GM08714 (cell line): ENCODE measurements around the gene CCDC192.
"Not testable (repeated sequence)": the region's sequence is repeated elsewhere in the genome, so short reads cannot be mapped to it uniquely, and the experiment has no call there.

Experiments used
- H3K4me3 ChIP-seq: fragments of 200-500 bp; sonication (Bioruptor generic); 2 replicates; pipeline ENCODE4 v1.5.1; 2014; ENCODE audit warnings: mild to moderate bottlenecking, low read length, inconsistent platforms
- ZNF274 ChIP-seq: IDR thresholded peaks from 2 replicates; pipeline ENCODE4 v1.6.1; 2012; ENCODE audit warnings: mild to moderate bottlenecking, low read depth, low read length

Gene CCDC192

GRCh38 chr5:127827451-127827850 is 124.3 kb downstream of the CCDC192 start:
- TF ChIP-seq ZNF274 = no peak
- H3K4me3 ChIP-seq = no peak overlapping the region

GRCh38 chr5:127830157-127830556 is 127.0 kb downstream of the CCDC192 start:
- no peak for TF ChIP-seq ZNF274

DNA sequence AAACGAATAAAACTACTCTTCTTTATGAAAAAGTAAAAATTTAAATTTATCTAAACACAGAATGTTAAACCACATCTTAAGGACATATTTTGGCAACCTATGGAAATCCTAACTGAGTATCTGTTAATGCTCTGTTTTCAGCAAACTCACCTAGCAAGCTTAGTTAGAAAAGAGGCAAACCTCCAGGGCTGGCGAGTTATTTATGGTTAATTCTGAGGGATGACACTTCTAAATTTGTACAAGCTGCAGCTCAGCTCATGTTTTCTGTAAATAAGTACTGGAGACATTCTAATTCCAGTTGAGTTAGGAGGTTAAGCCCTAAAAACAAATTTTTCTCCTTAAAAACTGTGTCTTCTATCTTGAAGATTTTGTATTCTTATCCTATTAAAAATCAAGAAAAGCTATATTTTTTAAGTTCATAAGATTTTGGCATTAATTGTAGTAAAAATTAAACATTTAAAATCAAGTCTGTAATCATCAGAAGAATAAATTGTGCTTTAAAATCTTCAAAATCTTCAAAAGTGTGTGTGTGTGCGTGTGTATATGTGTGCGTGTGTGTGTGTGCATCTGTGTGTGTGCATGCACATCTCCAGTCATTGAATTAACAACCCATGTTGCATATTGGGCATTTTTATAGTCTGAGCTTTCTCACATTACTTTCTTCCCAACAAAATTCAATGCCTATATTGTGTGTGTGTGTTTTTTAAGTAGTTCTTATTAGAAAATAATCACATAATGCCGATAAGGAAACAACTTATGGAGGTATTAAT is 127.8 kb downstream of the CCDC192 start:
- no peak overlapping the region for H3K4me3 ChIP-seq
- no peak for TF ChIP-seq ZNF274

More at GRCh38 chr5:127830157-127830556, 127.0 kb downstream of the CCDC192 start:
- H3K4me3 ChIP-seq = no peak overlapping the region

DNA sequence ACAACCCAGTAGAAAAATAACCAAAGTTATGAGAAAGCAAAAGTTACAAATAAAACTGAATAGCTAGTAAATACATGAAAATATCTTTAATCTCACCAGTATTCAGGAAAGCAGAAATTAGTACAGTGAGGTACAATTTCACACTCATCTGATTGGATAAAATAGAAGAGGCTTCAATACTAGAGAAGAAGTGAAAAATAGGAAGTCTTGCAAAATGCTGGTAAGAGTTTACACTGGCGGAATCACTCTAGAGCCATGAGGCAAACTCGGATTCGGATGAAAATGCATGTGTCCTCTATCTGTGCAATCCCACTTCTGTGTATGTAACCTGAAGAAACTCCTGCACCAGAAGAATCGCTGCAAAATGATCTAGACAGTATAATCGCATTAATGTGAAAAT is 128.9 kb downstream of the CCDC192 start:
- H3K4me3 ChIP-seq = no peak overlapping the region
- no peak for TF ChIP-seq ZNF274

GRCh38 chr5:127834094-127834531 is 130.9 kb downstream of the CCDC192 start:
- H3K4me3 ChIP-seq = no peak overlapping the region
- no peak for TF ChIP-seq ZNF274

GRCh38 chr5:127834554-127834953 is 131.4 kb downstream of the CCDC192 start:
- H3K4me3 ChIP-seq = no peak overlapping the region
- no peak for TF ChIP-seq ZNF274

- H3K4me3 ChIP-seq = no peak overlapping the region
- TF ChIP-seq ZNF274 = no peak
These were observed 135.5 kb downstream of the CCDC192 start for GRCh38 chr5:127838661-127839060.

GRCh38 chr5:127839072-127839471 is 135.9 kb downstream of the CCDC192 start:
- no peak for TF ChIP-seq ZNF274
- no peak overlapping the region for H3K4me3 ChIP-seq

DNA sequence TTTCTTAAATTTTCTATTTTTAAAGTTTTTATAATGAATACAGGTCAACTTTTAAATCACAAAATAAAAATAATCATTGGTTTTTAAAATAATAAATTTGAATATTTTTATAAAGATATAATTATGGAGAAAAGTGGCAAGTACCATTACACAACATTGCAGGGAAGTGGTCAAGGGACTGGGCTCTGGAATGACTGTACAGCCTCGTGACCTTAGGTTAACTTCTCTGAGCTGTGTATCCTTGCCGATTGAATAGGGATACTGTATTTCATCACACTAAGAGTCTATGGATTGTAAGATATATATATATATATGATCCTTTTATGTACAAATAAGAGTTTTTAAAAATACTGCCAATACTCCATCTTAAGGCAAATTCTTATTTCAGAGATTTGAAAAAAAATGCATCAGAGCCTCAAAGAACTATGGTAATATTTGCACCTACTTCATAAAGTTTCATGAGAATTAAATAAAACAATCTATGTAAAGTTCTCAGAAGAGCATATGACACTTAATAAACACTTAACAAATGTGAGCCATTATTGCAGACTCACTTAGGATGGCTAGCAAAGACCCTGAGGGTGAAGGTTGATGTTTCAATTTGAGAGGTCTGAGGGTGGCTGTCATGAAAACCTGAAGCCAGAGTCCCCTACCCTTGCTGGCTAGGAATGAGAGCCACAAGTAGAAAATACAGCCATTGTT is 136.5 kb downstream of the CCDC192 start:
- TF ChIP-seq ZNF274 = no peak
- H3K4me3 ChIP-seq = no peak overlapping the region

DNA sequence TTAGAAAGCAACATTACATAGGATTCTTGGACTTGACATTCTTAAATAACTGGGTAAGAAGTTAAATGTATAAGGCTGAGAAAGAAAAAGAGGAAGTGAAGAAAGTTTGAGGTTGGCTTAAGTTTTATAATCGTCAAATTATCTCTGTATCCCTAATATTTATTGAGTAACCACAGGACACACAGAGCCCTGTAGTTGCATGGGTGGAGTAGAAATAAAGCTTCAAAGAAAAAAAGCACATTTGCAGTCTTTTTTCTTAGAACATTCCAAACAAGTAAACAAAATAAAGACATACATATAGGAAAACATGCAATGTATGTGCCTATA is 137.0 kb downstream of the CCDC192 start:
- TF ChIP-seq ZNF274 = no peak
- no peak overlapping the region for H3K4me3 ChIP-seq

- H3K4me3 ChIP-seq = no peak overlapping the region
- no peak for TF ChIP-seq ZNF274
These were observed 137.6 kb downstream of the CCDC192 start for GRCh38 chr5:127840809-127841208.

DNA sequence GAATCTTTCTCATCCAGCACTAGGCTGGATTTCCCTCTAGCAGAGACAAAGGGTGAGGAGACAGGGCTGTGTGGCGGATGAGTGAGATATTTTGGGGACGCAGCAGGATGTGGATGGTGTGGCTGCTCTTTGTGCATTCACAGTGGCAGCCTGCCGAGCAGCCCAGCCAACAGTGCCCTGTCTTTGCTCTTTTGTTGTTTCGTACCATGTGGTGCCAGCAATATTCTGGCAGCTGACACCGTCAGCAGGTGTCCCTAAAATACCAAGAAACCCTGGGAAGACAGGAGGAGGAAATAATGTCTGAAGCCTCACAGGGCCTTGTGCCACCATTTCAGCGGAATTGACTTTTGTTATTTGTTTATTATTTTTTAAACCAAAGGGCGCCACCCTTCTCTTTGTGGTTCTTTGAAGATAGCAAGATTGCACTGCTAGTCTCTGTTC is 141.4 kb downstream of the CCDC192 start:
- TF ChIP-seq ZNF274 = no peak
- H3K4me3 ChIP-seq = no peak overlapping the region

DNA sequence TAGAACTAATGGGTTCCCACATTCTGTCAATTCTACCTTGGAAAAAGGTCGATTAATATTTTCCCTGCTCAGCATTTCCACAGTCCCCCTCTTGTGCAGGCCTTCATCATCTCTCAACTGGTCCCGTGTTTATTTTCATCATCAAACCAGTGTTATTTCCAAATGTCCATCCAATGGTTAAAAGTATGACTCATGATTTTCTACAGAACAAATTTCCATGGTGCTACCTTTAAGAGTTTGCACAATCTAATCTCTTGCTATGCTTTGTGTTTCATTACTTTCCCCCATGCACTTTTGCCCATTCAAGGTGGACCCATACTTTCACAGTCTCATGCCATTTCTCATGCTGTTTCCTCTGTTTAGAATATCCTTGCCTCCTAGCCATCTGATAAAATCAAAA is 143.7 kb downstream of the CCDC192 start:
- H3K4me3 ChIP-seq = no peak overlapping the region
- no peak for TF ChIP-seq ZNF274

- not testable (repeated sequence) for H3K4me3 ChIP-seq
These were observed 144.4 kb downstream of the CCDC192 start for GRCh38 chr5:127847641-127848040.

DNA sequence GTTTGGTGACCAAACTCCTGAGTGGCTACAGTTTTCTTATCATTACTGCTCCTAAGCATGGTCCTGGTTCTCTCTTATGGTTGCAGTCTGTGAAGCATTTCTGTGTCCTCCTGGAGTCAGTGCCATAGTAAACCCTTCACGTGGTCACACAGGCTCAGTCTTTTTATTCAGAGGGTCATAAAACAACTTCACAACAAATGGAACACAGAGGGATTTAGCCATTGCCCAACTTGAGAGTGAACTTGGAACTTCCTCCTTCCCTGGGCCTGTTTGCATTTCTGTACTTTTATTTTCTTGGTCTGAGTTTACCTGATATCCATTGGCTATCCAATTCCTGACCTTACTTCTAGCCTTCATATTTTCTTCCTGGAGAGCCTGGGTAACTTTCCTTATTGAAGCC is 144.9 kb downstream of the CCDC192 start:
- TF ChIP-seq ZNF274 = no peak
- H3K4me3 ChIP-seq = no peak overlapping the region
